Activated T-cell treated with anti-CD3 and anti-CD28 coated beads, Interleukin-2, amount 50 U/mL, for 4 hours (primary cell): ENCODE measurements around the gene LRRC58. TPM values are rescaled to one million over a fixed set of nuclear protein-coding genes. Genes with fewer than 3 reads are reported as not detected.
"Not testable (repeated sequence)": the region's sequence is repeated elsewhere in the genome, so short reads cannot be mapped to it uniquely, and the experiment has no call there.

Source experiments
- ATAC-seq, 2 donors: fragments of 200-7000 bp; cut with Tn5 transposase; one replicate each; pipeline ENCODE4 v1.10.0; 2021
- DNase-seq: peaks from one replicate; pipeline ENCODE4 v3.0.0-alpha.2; 2020
- H3K27me3 Mint-ChIP-seq: one replicate; pipeline ENCODE4 v1.8.0; 2021; ENCODE audit warnings: low read depth, mixed read lengths
- H3K36me3 Mint-ChIP-seq: one replicate; pipeline ENCODE4 v1.8.0; 2022; ENCODE audit warnings: mixed read lengths; ENCODE audit not compliant: insufficient read depth
- H3K4me1 Mint-ChIP-seq: one replicate; pipeline ENCODE4 v1.8.0; 2021; ENCODE audit warnings: low read depth, mixed read lengths
- H3K4me3 Mint-ChIP-seq: one replicate; pipeline ENCODE4 v1.8.0; 2021; ENCODE audit warnings: mild to moderate bottlenecking, moderate library complexity, mixed read lengths
- H3K9me3 Mint-ChIP-seq: one replicate; pipeline ENCODE4 v1.8.0; 2021; ENCODE audit warnings: mixed read lengths
- total RNA-seq, 3 donors: library from RNA; stranded (reverse); gene quantifications; one replicate each; pipeline ENCODE4 v1.2.1, GENCODE V29; 2021

LRRC58 gene
- total RNA-seq, 3 donors from 2014 or later, result 39.1 to 44.3 (median 39.9) TPM

DNA sequence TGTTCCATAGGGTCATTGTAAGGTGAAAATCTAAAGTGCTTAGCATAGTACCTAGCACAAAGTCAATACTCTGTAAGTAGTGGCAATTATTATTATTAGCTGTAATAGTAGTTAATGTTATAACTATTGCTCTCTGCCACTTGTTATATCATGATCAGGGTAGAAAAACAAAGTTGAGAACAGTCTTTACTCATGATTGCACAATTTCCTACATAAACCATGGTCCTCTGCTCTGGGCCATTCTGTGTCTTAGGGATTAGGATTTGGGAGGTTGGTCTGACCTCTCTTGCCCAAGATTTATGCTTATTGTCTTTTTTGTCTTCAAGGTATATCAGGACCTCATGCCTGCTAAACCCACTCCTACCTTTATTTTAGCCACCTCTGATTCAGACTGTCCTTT lies 4.3 kb upstream of the LRRC58 start:
- DNase-seq (no peak), ATAC-seq (no peak)
- Mint-ChIP-seq H3K9me3 (no peaks in the 10 kb centered on the region), H3K36me3 (no peaks in the 10 kb centered on the region), H3K27me3 (peaks cover 14% of the 10 kb centered on the region), H3K4me1 (peaks cover 10% of the 10 kb centered on the region), H3K4me3 (no peak overlapping the region)

DNA sequence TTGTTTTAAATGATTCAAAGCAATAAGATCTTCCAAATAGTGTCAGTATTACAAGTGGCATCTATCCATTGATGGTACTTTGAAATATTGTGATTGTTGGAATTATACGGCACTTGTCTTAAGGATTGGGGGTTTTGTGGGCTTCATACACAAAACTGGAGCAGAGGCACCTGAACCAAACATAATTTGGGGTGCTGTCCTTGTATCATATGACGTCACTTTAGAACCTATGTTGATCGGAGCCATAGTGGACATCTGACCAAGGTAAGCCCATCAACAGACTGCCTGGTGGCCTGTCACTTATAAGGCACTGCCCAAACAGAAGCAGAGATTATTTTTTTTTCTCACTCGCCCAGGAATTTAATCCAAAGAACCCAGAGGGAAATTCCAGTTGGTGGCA lies 2.9 kb upstream of the LRRC58 start:
- Mint-ChIP-seq H3K4me3 (no peak overlapping the region), H3K36me3 (peaks cover 2% of the 10 kb centered on the region), H3K4me1 (peaks cover 21% of the 10 kb centered on the region), H3K9me3 (no peaks in the 10 kb centered on the region), H3K27me3 (peaks cover 12% of the 10 kb centered on the region)
- no peak for DNase-seq
- no peak for ATAC-seq

DNA sequence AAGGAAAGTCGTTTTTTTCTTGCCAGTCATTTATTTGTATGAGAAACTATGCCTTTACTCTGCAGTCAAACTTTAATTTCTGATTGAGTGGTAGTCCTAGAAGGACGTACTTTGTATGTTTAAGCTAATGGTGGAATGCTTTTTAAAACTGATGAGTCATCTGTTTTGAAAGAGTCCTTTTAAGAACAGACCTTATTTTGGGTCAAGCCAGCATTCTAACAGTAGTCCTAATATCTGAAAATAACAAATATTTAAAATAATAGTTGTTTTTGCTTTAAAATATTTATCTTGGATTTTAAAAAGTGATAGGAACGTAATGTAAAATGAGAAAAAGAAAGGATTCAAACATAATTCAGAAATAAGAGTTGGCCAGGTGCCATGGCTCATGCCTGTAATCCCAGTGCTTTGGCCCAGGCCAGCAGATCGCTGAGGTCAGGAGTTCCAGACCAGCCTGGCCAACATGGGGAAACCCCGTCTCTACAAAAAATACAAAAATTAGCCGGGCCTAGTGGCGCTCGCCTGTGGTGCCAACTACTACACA lies 1.3 kb upstream of the LRRC58 start:
- Mint-ChIP-seq H3K4me3 (peak overlapping the region; percentile 91), H3K9me3 (no peaks in the 10 kb centered on the region), H3K36me3 (peaks cover 10% of the 10 kb centered on the region), H3K4me1 (peaks cover 37% of the 10 kb centered on the region), H3K27me3 (peaks cover 12% of the 10 kb centered on the region)
- DNase-seq, result no peak
- ATAC-seq, result no peak

GRCh38 chr3:120349855-120350125 lies 636 bp upstream of the LRRC58 start:
- Mint-ChIP-seq H3K4me3 (peak overlapping the region; percentile 91), H3K27me3 (peaks cover 7% of the 10 kb centered on the region), H3K9me3 (no peaks in the 10 kb centered on the region), H3K36me3 (peaks cover 13% of the 10 kb centered on the region), H3K4me1 (peaks cover 44% of the 10 kb centered on the region)
- ATAC-seq (no peak), DNase-seq (no peak)

GRCh38 chr3:120348065-120348990 lies 826 bp downstream of the LRRC58 start:
- ATAC-seq, result peak; percentile 49 to 60
- H3K4me1 Mint-ChIP-seq, result peaks cover 57% of the 10 kb centered on the region

GRCh38 chr3:120344349-120344748 lies 4.8 kb downstream of the LRRC58 start:
- H3K9me3 Mint-ChIP-seq, result peaks cover 4% of the 10 kb centered on the region
- peaks cover 33% of the 10 kb centered on the region for H3K36me3 Mint-ChIP-seq
- H3K27me3 Mint-ChIP-seq, result no peaks in the 10 kb centered on the region
- ATAC-seq, result peak; percentile 32 to 44
- H3K4me3 Mint-ChIP-seq, result peak overlapping the region; percentile 43
- peaks cover 62% of the 10 kb centered on the region for H3K4me1 Mint-ChIP-seq
- DNase-seq, result no peak

More at GRCh38 chr3:120348065-120348990, 826 bp downstream of the LRRC58 start:
- peaks cover 15% of the 10 kb centered on the region for H3K36me3 Mint-ChIP-seq
- H3K9me3 Mint-ChIP-seq, result no peaks in the 10 kb centered on the region
- peak; percentile 41 for DNase-seq
- no peaks in the 10 kb centered on the region for H3K27me3 Mint-ChIP-seq
- H3K4me3 Mint-ChIP-seq, result peak overlapping the region; percentile 91

DNA sequence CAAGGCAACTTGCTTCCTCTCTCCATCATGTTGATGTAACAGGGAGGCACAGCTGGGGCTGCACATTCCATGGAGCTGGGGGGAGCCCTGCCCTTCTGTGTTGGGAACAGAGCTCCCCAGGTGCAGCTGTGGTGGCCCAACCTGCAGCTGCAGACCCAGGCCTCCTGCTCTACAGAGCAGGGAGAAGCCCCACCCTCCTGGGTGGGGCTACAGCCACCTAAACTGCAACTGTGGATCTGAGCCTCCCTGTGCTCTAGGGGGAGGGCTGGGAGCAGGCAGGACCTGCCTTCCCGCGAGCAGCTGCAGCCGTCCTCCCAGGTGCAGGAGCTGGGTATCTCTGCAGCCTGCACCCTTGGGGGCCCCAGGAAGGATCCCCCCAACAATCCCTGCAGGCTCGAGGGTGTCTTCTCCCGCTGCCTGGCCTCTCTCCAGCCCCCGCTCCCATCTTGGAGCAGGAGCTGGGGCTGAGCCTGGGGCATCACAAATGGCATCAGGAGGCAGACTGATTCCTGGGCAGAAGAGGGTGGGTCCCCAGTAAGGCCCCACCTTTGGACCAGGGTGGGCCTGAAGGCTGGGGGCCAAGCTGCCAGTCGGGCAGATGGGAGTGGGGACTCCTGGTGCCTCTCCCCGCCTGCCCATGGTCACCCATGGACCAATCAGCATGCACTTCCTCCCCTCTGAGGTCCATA lies 7.4 kb downstream of the LRRC58 start:
- no peak for ATAC-seq
- Mint-ChIP-seq H3K36me3 (peaks cover 43% of the 10 kb centered on the region), H3K4me3 (no peak overlapping the region), H3K4me1 (peaks cover 70% of the 10 kb centered on the region), H3K9me3 (peaks cover 7% of the 10 kb centered on the region), H3K27me3 (no peaks in the 10 kb centered on the region)
- no peak for DNase-seq

DNA sequence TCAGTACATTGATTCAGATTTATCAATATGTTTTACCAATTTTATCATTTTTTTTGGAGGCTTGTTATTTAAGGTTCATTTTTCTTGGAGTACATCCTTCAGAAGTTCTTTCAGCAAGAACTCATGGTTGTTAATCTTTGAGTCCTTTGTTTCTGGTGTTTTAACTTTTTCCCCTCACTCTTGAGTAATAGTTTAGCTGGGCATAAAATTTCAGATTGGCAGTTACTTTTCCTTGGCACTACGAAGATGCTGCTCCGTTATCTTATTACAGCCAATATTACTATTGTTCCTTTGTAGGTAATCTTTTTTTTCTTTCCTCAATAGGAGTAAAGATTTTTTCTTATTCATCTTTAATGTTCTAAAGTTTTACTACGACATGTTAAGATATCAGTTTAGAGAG lies 9.8 kb downstream of the LRRC58 start:
- Mint-ChIP-seq H3K9me3 (peaks cover 7% of the 10 kb centered on the region), H3K36me3 (peaks cover 41% of the 10 kb centered on the region), H3K4me1 (peaks cover 52% of the 10 kb centered on the region), H3K4me3 (no peak overlapping the region), H3K27me3 (no peaks in the 10 kb centered on the region)
- DNase-seq (no peak), ATAC-seq (no peak)

DNA sequence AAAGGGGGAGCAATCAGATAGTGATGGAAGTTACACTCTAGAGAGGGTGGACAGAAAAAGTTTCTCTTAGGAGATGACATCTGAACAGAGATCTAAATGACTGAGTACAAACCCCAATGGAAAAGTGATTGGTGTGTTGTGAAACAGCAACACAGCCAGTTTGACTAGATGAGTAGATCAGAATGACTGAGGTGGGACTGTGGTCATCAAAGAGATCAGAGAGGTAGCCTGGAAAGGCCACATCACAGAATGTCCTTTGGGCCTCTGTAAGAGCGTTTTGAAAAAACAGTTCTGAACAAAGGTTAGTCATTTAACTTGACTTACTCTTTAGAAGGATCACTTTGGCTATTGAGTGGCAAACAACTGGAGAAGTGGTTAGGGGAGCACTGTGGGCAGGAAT lies 10.6 kb downstream of the LRRC58 start:
- Mint-ChIP-seq H3K4me1 (peaks cover 45% of the 10 kb centered on the region), H3K27me3 (no peaks in the 10 kb centered on the region), H3K9me3 (peaks cover 7% of the 10 kb centered on the region), H3K36me3 (peaks cover 44% of the 10 kb centered on the region), H3K4me3 (no peak overlapping the region)
- DNase-seq (no peak), ATAC-seq (peak; percentile 91 to 94)

- no peaks in the 10 kb centered on the region for H3K27me3 Mint-ChIP-seq
- H3K36me3 Mint-ChIP-seq, result peaks cover 36% of the 10 kb centered on the region
- ATAC-seq, result no peak
- H3K4me3 Mint-ChIP-seq, result no peak overlapping the region
- H3K4me1 Mint-ChIP-seq, result peaks cover 14% of the 10 kb centered on the region
- no peaks in the 10 kb centered on the region for H3K9me3 Mint-ChIP-seq
- DNase-seq, result no peak
Measured at GRCh38 chr3:120332646-120333045, 16.5 kb downstream of the LRRC58 start.

GRCh38 chr3:120331076-120331475 lies 18.1 kb downstream of the LRRC58 start:
- no peaks in the 10 kb centered on the region for H3K27me3 Mint-ChIP-seq
- H3K4me1 Mint-ChIP-seq, result peaks cover 5% of the 10 kb centered on the region
- H3K36me3 Mint-ChIP-seq, result peaks cover 36% of the 10 kb centered on the region
- DNase-seq (no peak), ATAC-seq (no peak)
- H3K9me3 Mint-ChIP-seq, result no peaks in the 10 kb centered on the region
- no peak overlapping the region for H3K4me3 Mint-ChIP-seq

GRCh38 chr3:120326784-120327183 lies 22.4 kb downstream of the LRRC58 start:
- H3K4me3 Mint-ChIP-seq, result no peak overlapping the region
- no peak for DNase-seq
- ATAC-seq, result no peak
- peaks cover 28% of the 10 kb centered on the region for H3K36me3 Mint-ChIP-seq
- H3K27me3 Mint-ChIP-seq, result no peaks in the 10 kb centered on the region
- peaks cover 10% of the 10 kb centered on the region for H3K4me1 Mint-ChIP-seq
- peaks cover 6% of the 10 kb centered on the region for H3K9me3 Mint-ChIP-seq

DNA sequence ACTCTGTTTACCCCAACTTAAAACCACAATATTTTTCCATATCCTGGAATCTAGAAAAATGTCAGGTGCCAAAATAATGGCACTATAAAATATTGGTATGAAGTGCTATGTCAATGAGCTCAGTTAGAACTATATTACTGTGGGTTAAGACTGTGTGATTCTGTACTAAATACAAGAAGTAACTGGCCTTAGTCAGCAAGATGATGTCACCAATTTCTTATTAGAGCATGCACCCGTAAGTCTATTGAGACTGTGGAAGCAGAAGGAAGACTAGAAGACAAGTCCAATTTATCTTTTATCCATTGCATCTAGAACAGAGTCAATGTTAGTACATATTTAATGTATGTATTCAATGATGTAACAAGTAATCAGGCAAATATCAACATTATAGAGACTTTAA lies 25.0 kb downstream of the LRRC58 start:
- Mint-ChIP-seq H3K4me3 (no peak overlapping the region), H3K9me3 (peaks cover 12% of the 10 kb centered on the region), H3K27me3 (no peaks in the 10 kb centered on the region), H3K4me1 (peaks cover 10% of the 10 kb centered on the region), H3K36me3 (peaks cover 32% of the 10 kb centered on the region)
- peak; percentile 35 to 51 for ATAC-seq
- no peak for DNase-seq

DNA sequence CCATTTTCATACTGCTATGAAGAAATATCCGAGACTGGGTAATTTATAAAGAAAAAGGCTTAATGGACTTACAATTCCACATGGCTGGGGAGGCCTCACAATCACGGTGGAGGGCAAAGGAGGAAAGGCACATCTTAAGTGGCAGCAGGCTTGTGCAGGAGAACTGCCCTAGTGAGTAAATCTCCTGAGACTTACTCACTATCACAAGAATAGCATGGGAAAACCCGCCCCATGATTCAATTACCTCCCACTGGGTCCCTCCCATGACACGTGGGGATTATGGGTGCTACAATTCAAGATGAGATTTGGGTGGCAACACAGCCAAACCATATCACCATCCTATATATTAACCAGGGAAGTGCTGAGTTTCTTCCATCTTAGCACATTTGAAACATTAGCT lies 25.4 kb downstream of the LRRC58 start:
- Mint-ChIP-seq H3K36me3 (peaks cover 35% of the 10 kb centered on the region), H3K9me3 (peaks cover 14% of the 10 kb centered on the region)
- DNase-seq, H3K4me1 Mint-ChIP-seq, H3K27me3 Mint-ChIP-seq, H3K4me3 Mint-ChIP-seq: not testable (repeated sequence)
- peak; percentile 86 for ATAC-seq
